Measurements from ENCODE around the gene CHMP6. TPM values are rescaled to one million over a fixed set of nuclear protein-coding genes. Genes with fewer than 3 reads are reported as not detected.
A peak's percentile ranks its signal among the peaks of the same experiment; 100 is the strongest.
"Not testable (repeated sequence)": the region's sequence is repeated elsewhere in the genome, so short reads cannot be mapped to it uniquely, and the experiment has no call there.

Gene CHMP6
- total RNA-seq, 3 donors from 2014 or later (not counting 1 experiment from before 2014, with no cell fraction given): 26.8 to 33.3 (median 33.0) TPM

DNA sequence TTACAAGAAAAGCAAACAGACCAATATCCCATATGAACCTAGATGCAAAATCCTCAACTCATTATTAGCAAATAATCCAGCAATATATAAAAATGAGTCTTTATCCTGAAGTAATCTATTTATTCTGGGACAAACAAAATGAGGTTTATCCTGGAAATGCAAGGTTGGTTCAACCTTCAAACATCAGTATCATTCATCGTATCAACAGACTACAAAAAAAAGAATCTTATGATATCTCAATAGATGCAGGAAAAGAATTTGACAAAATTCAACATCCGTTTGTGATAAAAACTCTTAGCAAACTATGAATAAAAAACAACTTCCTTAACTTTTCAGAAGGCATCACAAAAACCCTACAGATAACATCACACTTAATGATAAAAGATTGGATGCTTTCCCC is 24.9 kb downstream of the CHMP6 start:
- ATAC-seq: no peak
- H3K4me3 ChIP-seq (ENCODE audit: low read length): no peak overlapping the region
- H3K27ac ChIP-seq (ENCODE audit: low read length): no peak overlapping the region
- Mint-ChIP-seq H3K9me3 (no peaks in the 10 kb centered on the region), H3K4me1 (peaks cover 20 to 27% of the 10 kb centered on the region in 2 donors), H3K36me3 (no peaks in the 10 kb centered on the region), H3K27me3 (ENCODE audit: low read depth in 2 of 2) (peaks cover 0 to 3% of the 10 kb centered on the region in 2 donors), H3K4me3 (peak overlapping the region; percentile 18), H3K27ac (peak overlapping the region; percentile 59 to 95)
- no peaks in the 10 kb centered on the region for H3K36me3 ChIP-seq (ENCODE audit: control insufficient read depth, insufficient read depth, low read length)
- peaks cover 4% of the 10 kb centered on the region for H3K9me3 ChIP-seq (ENCODE audit: control insufficient read depth, insufficient read depth, low read length)
- WGBS (ENCODE audit: insufficient coverage): no CpG with 5 or more reads among the region's 2 CpGs
- intact Hi-C loops (cut with micrococcal nuclease): no loop called here
- TF ChIP-seq, protein P1, sequence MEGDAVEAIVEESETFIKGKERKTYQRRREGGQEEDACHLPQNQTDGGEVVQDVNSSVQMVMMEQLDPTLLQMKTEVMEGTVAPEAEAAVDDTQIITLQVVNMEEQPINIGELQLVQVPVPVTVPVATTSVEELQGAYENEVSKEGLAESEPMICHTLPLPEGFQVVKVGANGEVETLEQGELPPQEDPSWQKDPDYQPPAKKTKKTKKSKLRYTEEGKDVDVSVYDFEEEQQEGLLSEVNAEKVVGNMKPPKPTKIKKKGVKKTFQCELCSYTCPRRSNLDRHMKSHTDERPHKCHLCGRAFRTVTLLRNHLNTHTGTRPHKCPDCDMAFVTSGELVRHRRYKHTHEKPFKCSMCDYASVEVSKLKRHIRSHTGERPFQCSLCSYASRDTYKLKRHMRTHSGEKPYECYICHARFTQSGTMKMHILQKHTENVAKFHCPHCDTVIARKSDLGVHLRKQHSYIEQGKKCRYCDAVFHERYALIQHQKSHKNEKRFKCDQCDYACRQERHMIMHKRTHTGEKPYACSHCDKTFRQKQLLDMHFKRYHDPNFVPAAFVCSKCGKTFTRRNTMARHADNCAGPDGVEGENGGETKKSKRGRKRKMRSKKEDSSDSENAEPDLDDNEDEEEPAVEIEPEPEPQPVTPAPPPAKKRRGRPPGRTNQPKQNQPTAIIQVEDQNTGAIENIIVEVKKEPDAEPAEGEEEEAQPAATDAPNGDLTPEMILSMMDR (IDR thresholded peaks at IDR 0.05): no peak
- no peak for DNase-seq
- H3K27me3 ChIP-seq (ENCODE audit: control insufficient read depth, insufficient read depth, low read length): no peaks in the 10 kb centered on the region
- peaks cover 41% of the 10 kb centered on the region for H3K4me1 ChIP-seq (ENCODE audit: control insufficient read depth, insufficient read depth, low read length)

DNA sequence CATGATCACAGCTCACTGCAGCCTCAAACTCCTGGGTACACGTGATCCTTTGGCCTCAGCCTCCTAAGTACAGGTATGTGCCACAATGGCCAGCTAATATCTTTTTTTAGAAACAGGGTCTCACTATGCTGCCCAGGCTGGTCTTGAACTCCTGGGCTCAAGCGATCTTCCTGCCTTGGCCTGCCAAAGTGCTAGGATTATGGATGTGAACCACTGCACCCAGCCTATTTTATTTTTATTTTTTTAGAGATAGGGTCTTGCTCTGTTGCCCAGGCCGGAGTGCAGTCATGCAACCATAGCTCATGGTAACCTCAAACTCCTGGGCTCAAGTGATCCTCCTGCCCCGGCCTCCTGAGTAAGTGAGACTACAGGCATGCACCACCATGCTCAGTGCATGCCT is 25.7 kb downstream of the CHMP6 start:
- H3K36me3 Mint-ChIP-seq; H3K9me3 Mint-ChIP-seq; H3K27me3 Mint-ChIP-seq (ENCODE audit: low read depth in 2 of 2); H3K36me3 ChIP-seq (ENCODE audit: control insufficient read depth, insufficient read depth, low read length); intact Hi-C loops (cut with micrococcal nuclease); DNase-seq; ATAC-seq; H3K4me3 ChIP-seq (ENCODE audit: low read length); H3K4me3 Mint-ChIP-seq; H3K9me3 ChIP-seq (ENCODE audit: control insufficient read depth, insufficient read depth, low read length); H3K27me3 ChIP-seq (ENCODE audit: control insufficient read depth, insufficient read depth, low read length): not testable (repeated sequence)
- H3K4me1 ChIP-seq (ENCODE audit: control insufficient read depth, insufficient read depth, low read length): peaks cover 49% of the 10 kb centered on the region
- peak overlapping the region; percentile 86 to 95 for H3K27ac Mint-ChIP-seq
- 96% methylated on average over 4 of the region's 4 CpGs for WGBS (ENCODE audit: insufficient coverage)
- H3K4me1 Mint-ChIP-seq: peaks cover 20 to 27% of the 10 kb centered on the region in 2 donors
- peak overlapping the region; percentile 84 for H3K27ac ChIP-seq (ENCODE audit: low read length)

DNA sequence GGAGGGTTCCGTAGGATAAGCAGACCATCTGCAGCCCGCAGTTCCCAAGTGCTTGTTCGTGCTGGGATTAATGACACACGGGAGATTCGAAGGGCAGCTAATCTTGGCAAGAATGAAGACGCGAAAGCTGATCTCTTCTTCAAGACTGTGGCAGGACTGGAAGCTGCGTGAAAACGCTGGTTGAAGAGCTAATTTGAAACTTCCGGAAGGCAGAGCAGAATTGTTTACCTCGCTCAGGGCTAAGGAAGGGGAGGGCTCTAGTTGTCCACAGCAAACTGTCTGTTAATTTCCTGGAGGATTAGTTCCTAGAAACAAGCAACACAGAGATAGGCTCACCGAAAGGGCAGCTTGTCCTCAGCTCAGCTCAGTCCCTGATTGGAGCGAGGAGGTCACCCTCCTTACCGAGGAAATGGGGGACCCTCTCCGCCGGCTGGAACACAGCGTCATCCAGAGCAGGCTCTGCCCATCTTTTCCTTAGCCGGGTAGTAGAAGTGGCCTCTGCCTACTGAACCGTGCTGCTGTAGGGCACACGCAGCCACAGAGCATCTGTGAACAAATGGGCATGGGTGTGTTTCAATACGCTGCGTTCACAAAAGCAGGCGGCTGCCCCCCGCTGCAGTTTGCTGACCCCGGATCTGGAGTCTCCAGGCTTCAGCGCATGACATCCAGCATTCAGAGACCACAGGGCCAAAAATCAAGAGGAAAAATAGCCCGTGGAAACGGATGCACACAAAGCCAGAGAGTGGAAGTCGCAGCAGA is 26.6 kb downstream of the CHMP6 start:
- H3K27me3 ChIP-seq (ENCODE audit: control insufficient read depth, insufficient read depth, low read length): no peaks in the 10 kb centered on the region
- H3K9me3 ChIP-seq (ENCODE audit: control insufficient read depth, insufficient read depth, low read length): no peaks in the 10 kb centered on the region
- Mint-ChIP-seq H3K36me3 (no peaks in the 10 kb centered on the region), H3K27ac (peak overlapping the region; percentile 86 to 95), H3K4me3 (peak overlapping the region; percentile 87), H3K9me3 (no peaks in the 10 kb centered on the region), H3K4me1 (peaks cover 20 to 27% of the 10 kb centered on the region in 2 donors), H3K27me3 (ENCODE audit: low read depth in 2 of 2) (no peaks in the 10 kb centered on the region)
- peak overlapping the region; percentile 41 for H3K4me3 ChIP-seq (ENCODE audit: low read length)
- H3K4me1 ChIP-seq (ENCODE audit: control insufficient read depth, insufficient read depth, low read length): peaks cover 52% of the 10 kb centered on the region
- intact Hi-C loops (cut with micrococcal nuclease): no loop called here
- peak; percentile 81 to 88 (median 83) for ATAC-seq
- no peaks in the 10 kb centered on the region for H3K36me3 ChIP-seq (ENCODE audit: control insufficient read depth, insufficient read depth, low read length)
- peak in 1 of 2 donors; percentile 69 for DNase-seq
- WGBS (ENCODE audit: insufficient coverage): 4% methylated on average over 29 of the region's 29 CpGs
- H3K27ac ChIP-seq (ENCODE audit: low read length): peak overlapping the region; percentile 84
- TF ChIP-seq, protein P1 (IDR thresholded peaks at IDR 0.05): no peak

DNA sequence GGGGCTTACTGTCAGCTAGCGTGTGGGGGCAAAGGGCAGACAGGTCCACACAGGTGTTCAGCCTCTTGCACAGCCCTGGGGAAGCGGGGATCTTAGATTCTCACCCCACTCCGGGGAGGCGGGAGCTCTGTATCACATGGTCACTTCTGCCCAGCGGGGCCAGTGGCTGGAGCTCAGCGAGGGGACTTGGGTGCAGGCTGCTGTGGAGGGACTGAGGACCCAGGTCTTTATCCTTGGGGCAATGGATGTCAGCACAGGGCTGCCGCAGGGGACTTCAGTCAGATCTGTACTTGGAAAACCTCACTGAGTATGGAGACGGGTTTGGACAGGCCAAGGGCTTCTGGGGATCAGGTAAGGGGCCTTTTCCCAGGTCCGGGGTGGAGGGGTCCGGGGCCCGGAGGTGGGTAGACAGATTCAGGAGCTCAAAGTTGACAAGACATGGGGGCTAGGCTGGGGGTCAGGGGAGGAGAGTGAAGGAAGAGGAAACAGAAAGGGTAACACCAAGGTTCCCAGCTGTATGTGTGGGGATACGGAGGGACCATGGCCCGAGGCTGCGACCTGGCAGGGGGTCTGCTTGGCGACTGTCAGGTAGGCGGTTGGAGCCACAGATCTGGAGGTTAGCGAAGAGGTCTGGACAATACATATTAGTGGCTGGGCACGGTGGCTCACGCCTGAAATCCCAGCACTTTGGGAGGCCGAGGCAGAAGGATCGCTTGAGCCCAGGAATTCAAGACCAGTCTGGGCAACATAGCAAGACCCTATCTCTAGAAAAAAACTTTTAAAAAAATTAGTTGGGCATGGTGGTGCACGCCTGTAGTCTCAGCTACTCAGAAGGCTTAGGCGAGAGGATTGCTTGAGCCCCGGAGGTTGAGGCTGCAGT is 28.2 kb downstream of the CHMP6 start:
- H3K27me3 ChIP-seq (ENCODE audit: control insufficient read depth, insufficient read depth, low read length): no peaks in the 10 kb centered on the region
- peaks cover 26 to 33% of the 10 kb centered on the region in 2 donors for H3K4me1 Mint-ChIP-seq
- DNase-seq (no peak), ATAC-seq (no peak)
- no peak overlapping the region for H3K27ac ChIP-seq (ENCODE audit: low read length)
- H3K36me3 ChIP-seq (ENCODE audit: control insufficient read depth, insufficient read depth, low read length): no peaks in the 10 kb centered on the region
- intact Hi-C loops (cut with micrococcal nuclease): no loop called here
- TF ChIP-seq, protein P1 (IDR thresholded peaks at IDR 0.05): no peak
- H3K4me3 ChIP-seq (ENCODE audit: low read length): no peak overlapping the region
- peaks cover 60% of the 10 kb centered on the region for H3K4me1 ChIP-seq (ENCODE audit: control insufficient read depth, insufficient read depth, low read length)
- peak overlapping the region; percentile 45 for H3K4me3 Mint-ChIP-seq
- H3K9me3 Mint-ChIP-seq: no peaks in the 10 kb centered on the region
- WGBS (ENCODE audit: insufficient coverage): 84% methylated on average over 24 of the region's 24 CpGs
- no peaks in the 10 kb centered on the region for H3K27me3 Mint-ChIP-seq (ENCODE audit: low read depth in 2 of 2)
- H3K36me3 Mint-ChIP-seq: no peaks in the 10 kb centered on the region
- peak overlapping the region; percentile 86 to 95 for H3K27ac Mint-ChIP-seq
- H3K9me3 ChIP-seq (ENCODE audit: control insufficient read depth, insufficient read depth, low read length): no peaks in the 10 kb centered on the region
